Measurements from ENCODE around the gene SNCB.

DNA sequence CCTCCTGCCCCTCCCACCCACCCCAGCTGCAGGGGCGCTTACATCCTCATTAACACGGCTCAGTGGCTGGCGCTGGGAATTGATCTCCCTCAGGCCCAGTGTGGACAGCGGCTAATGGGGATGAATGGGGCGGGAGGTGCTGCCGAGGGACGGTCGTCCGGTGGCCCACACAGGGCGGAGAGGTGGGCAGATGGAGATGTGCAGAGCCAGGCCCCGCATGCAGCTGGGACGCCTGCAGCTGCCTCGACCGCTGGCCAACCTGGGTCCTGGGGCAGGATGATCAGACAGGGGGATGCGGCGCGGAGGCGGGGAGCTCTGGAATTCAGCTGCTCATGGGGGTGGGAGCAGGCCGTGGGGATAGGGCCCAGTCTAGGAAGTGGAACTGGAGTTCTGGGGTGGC is 34.6 kb upstream of the SNCB start:
- no peak for TF ChIP-seq CTCF (conservative IDR thresholded peaks at IDR 0.05; ENCODE audit: low read depth, low read length)
- no peak for TF ChIP-seq EZH2 (IDR thresholded peaks at IDR 0.05; ENCODE audit: low read length, unreplicated experiment)

Measured in PC-3 (cell line).